AG04449 (cell line): ENCODE data around the gene GMCL2.

Experiments used
- CTCF ChIA-PET: fragments of 350-600 bp; formaldehyde crosslinking; extraction: SDS; loops from one replicate; lab custom pipeline; 2021; ENCODE audit warnings: antibody characterized with exemption; lab: Yijun Ruan, JAX
- POLR2A ChIA-PET: fragments of 400-600, 350-600 bp; formaldehyde crosslinking; extraction: SDS; loops from one replicate; lab custom pipeline; 2020; ENCODE audit warnings: antibody characterized with exemption, inconsistent platforms; lab: Yijun Ruan, JAX
- DNase-seq: peaks from one replicate; pipeline ENCODE4 v3.0.0-alpha.2; 2010; ENCODE audit warnings: low read depth, low spot score
- H3K4me3 ChIP-seq: 2 replicates; pipeline ENCODE4 v1.5.1; 2011; ENCODE audit warnings: low read depth, mild to moderate bottlenecking, control low read depth, low read length
- CTCF ChIP-seq: IDR thresholded peaks from one replicate; pipeline ENCODE4 v1.5.1; 2011; ENCODE audit warnings: mild to moderate bottlenecking, moderate library complexity, low read length, control low read depth, inconsistent platforms; ENCODE audit not compliant: insufficient read depth; ENCODE audit errors: missing control alignments

Gene GMCL2

GRCh38 chr5:178214160-178214803 lies 27.1 kb upstream of the GMCL2 start:
- ChIA-PET POLR2A (interaction anchor here (4.5 kb wide), 1 partner anchor 10 kb away, joined by 30 read pairs; the partner anchor contains the start of gene HNRNPAB), CTCF (interaction anchor here (1.1 kb wide), 1 partner anchor 21 kb away, joined by 3 read pairs; no protein-coding TSS in a partner anchor)
- TF ChIP-seq CTCF, result no peak
- no peak for DNase-seq
- H3K4me3 ChIP-seq, result no peak overlapping the region

- H3K4me3 ChIP-seq, result no peak overlapping the region
- ChIA-PET POLR2A (interaction anchor here (4.5 kb wide), 1 partner anchor 9 kb away, joined by 30 read pairs; the partner anchor contains the start of gene HNRNPAB), CTCF (interaction anchor here (1.1 to 1.4 kb wide), 2 partner anchors 21 to 1345 kb away, joined by 3 read pairs; no protein-coding TSS in a partner anchor)
- no peak for DNase-seq
- no peak for TF ChIP-seq CTCF
Measured at GRCh38 chr5:178213748-178214151, 26.6 kb upstream of the GMCL2 start.

DNA sequence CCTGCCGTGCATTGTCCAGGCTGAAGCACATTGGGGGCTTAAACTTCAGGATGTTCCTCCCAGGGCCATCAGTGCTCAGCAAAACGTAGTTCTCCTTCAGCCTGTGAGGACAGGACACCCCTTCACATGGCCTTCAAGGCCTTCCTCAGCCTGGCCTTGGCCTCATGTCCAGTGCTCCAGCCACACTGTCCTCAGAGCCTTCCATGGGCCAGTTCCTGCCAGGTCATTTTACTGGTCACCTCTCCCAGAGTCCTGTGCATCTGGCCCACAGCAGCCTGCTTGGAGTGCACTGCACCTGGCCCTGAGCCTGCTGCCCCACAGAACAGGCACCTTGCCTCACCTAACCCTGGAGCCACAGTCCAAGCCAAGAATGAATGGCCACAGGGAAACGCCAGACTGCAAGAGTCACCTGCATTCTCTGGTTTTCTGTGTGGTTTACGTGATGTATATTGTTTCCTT lies 25.9 kb upstream of the GMCL2 start:
- TF ChIP-seq CTCF, result no peak
- ChIA-PET POLR2A (interaction anchor here (4.5 kb wide), 1 partner anchor 9 kb away, joined by 30 read pairs; the partner anchor contains the start of gene HNRNPAB), CTCF (interaction anchor here (1.1 to 1.4 kb wide), 2 partner anchors 22 to 1346 kb away, joined by 3 read pairs; no protein-coding TSS in a partner anchor)
- H3K4me3 ChIP-seq, result no peak overlapping the region
- DNase-seq, result no peak

- no peak for DNase-seq
- ChIA-PET POLR2A (interaction anchor here (4.5 kb wide), 1 partner anchor 8 kb away, joined by 30 read pairs; the partner anchor contains the start of gene HNRNPAB), CTCF (interaction anchor here (1.4 kb wide), 1 partner anchor 1346 kb away, joined by 3 read pairs; no protein-coding TSS in a partner anchor)
- H3K4me3 ChIP-seq, result no peak overlapping the region
- no peak for TF ChIP-seq CTCF
Measured at GRCh38 chr5:178212241-178213002, 25.3 kb upstream of the GMCL2 start.

GRCh38 chr5:178211095-178212048 lies 24.2 kb upstream of the GMCL2 start:
- no peak for TF ChIP-seq CTCF
- POLR2A ChIA-PET, result interaction anchor here (0.6 kb wide), 1 partner anchor 1643 kb away, joined by 3 read pairs; no protein-coding TSS in a partner anchor
- H3K4me3 ChIP-seq, result no peak overlapping the region
- CTCF ChIA-PET, result no interaction called here
- no peak for DNase-seq
